ENCODE data around the gene CHCHD4.
"Not testable (repeated sequence)": the region's sequence is repeated elsewhere in the genome, so short reads cannot be mapped to it uniquely, and the experiment has no call there.

The CHCHD4 gene

GRCh38 chr3:14133876-14134275 lies 9.2 kb upstream of the CHCHD4 start:
- DNase-seq = no peak

- DNase-seq = no peak
Measured at GRCh38 chr3:14133188-14133800, 8.6 kb upstream of the CHCHD4 start.

GRCh38 chr3:14132689-14133088 lies 8.0 kb upstream of the CHCHD4 start:
- no peak for DNase-seq

GRCh38 chr3:14132120-14132519 lies 7.5 kb upstream of the CHCHD4 start:
- DNase-seq = no peak

DNA sequence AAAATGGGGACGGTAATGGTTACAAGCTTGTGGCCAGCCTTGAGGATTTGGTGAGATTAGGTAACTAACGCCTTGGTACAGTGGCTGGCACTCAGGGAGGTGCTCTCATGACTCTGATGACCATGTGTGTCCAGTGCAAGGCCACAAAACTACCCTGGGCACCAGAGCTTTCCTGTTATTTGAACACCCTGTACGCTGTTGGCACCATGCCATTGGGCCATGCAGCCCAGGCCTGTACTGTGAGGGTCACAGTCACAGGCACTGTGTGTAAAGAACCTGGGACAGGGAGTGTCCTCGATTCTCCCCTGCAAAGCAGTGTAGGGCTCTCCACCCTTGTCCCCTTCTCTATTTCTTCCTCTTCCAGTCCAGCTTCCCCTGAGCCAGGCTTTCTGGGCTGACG lies 6.5 kb upstream of the CHCHD4 start:
- no peak for DNase-seq

DNA sequence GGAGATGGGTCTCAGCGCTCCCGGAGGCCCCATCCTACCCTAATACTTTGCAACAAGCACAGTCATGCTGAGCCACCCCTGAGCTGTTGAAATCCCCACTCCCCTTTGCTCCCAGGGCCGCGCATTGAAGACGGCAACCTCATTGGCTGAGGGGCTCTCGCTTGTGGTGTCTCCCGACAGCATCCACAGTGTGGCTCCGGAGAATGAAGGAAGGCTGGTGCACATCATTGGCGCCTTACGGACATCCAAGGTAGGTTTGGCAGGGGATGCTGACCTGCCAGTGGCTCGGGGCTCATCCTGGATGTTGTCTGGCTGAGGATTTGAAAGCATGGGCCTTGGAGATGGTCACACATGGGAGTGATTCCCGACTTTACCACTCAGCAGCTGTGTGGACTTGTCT lies 6.0 kb upstream of the CHCHD4 start:
- DNase-seq = no peak

DNA sequence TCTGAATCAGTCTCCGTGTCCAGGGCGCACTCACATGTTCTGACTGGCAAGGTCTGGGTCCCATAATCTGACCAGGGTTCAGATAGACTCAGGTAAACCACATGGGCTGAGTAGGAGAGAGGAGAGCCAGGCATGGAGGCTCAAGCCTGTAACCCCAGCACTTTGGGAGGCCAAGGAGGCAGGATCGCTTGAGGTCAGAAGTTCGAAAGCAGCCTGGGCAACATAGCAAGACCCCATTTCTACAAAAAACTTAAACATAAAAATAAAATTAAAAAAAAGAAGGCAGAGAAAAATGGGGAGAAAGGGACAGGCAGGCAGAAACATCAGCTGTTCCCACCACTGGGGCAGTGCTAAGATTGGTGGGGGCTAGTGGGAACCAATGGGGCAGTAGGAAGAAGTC lies 5.6 kb upstream of the CHCHD4 start:
- no peak for DNase-seq

GRCh38 chr3:14129296-14129695 lies 4.6 kb upstream of the CHCHD4 start:
- DNase-seq = no peak

DNA sequence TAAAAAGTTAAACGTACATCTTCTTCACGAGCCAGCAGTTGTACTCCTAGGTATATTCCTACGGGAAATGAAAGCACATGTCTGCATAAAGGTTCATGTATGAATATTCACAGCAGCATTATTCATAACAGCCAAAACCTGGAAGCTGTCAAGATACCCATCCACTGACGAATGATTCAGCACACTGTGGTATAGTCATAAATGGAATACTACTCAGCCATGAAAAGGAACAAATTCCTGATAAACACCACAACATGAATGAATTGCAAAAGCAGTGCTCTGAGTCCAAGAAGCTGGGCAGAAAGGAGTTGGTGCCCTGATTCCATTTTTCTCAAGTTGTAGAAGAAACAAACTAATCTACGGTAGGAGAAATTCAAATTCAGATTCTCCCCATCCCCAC lies 4.1 kb upstream of the CHCHD4 start:
- DNase-seq = no peak

DNA sequence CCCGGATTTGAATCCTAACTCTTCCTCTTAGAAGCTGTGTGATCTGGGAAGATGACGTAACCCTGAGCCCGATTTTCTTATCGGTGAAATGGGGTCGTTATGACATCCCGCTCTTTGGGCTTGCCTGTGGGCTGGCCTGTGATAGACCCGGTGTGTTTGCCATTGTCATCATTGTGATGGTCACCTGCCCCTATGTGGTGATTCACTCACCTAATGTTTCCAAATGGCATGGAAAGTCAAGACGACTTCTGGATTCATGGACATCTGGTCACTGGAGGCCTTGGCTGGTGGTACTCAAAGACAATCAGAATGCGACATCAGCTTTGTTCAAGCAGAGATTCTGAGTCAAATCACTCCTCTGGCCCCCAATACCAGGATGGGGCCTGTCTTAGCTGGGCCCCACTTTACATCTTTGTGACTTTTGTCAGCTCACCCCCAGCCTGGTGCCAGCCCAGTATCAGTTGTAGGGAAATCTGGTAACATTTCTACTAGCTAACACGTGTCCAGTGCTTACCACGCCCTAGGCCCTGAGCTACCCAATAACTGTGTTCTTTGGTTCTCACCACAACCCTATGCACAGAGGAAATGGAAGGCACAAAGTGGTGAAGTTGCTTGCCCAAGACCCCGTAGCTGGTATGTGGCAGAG lies 3.0 kb upstream of the CHCHD4 start:
- no peak for DNase-seq

- DNase-seq = no peak
Measured at GRCh38 chr3:14126887-14127505, 2.3 kb upstream of the CHCHD4 start.

- no peak for DNase-seq
Measured at GRCh38 chr3:14126017-14126886, 1.6 kb upstream of the CHCHD4 start.

DNA sequence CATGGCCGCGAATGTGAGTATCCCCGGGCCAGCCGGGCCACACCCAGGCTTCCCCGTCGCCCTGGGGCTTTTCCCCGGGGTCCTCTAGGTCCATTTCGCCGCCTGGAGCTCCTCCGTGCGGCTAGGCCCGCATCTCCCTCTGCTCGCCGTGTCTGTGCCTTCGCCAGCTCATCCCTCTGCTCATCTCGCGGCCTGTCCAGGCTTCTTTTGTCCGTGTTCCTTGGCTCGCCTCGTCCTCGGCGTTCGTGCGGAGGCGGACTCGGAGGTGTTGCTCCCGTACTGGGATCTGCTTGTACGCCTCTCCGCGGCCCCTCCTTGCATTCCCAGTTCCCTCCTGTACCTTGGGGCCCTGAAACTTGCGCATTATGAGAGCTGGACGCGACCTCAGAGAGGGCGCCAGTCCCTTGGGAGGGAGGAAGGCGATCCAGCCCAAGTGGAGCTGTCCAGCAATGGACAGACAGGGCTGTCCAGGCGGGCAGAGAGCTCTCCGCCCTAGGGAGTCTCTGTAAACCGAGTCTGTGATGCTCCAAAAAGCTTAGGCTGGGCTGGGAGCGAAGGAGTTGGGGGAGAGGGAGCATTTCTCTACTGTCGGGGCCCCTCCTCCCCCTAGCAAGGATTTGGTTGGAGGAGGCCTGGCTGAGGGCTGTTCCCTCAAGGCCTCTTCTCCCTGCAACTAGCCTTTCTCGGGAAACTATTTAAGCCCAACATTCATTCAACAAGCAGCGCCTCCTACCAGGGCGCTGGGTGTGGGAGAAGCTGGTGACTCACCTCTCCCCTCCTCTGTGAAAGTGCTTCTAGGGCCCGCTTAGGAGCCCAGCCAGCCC lies 735 bp upstream of the CHCHD4 start:
- no peak for DNase-seq

DNA sequence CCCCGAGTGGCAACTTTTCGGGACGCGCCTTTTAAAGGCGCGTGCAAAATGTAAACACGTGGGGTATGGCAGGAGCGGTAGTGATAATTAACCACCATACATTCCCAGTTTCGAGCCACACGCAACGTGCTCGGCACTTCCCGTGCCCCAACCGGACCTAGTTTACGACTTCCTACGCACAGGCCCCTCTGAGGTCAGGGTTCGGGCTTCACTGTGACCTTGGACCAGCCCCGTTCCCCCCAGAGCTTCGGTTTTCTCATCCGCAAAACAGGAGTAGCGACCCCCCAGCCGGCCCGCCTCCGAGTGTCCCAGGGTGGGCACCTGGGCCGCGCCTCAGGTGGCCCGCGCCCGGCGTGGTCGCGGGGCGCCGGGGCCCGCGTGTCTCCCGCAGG lies 451 bp downstream of the CHCHD4 start:
- no peak for DNase-seq

DNA sequence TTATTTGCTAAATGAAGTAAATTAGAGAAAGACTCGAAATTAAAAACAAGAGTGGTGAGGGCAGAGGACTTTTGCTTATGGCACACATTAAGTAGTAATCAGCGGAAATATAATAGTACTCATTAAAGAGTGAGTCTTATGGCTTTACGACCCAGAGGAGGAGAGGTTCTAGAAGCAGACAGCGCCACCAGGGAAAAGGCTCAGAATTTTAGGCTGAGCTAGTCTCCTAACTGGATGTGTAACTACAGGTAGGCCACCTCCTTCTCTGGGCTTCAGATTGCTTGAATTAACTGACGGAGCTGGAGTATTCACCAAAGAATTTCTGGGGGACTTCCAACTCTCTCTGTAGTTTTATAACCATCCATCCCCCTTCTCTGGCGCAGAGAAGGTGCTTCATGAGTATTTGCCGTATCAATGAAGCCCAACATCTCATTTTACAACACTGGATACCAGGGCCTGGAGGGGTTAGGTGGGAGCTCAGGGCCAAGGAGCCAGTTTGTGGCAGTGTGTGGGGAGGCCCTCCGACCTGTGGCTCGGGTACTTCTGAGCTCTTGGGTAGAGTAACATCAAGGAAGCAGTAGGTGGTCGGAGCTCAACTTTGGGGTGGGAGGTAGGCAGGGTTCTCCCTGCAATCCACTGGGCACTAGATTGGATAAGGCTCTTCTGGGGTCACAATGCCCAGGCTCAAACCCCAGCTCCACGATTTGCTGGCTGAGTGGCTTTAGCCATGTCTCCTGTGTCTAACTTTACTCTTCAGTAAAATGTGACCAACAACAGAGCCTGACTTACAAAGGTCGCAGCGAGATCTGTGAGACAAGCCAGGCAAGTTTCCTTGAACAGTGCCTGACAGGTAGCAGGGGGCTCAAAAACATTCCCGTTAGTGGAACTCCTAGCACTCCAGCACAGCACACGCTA lies 1.1 kb downstream of the CHCHD4 start:
- DNase-seq = no peak

- DNase-seq = no peak
Measured at GRCh38 chr3:14122301-14122700, 2.4 kb downstream of the CHCHD4 start.

- no peak for DNase-seq
Measured at GRCh38 chr3:14121859-14122258, 2.8 kb downstream of the CHCHD4 start.

DNA sequence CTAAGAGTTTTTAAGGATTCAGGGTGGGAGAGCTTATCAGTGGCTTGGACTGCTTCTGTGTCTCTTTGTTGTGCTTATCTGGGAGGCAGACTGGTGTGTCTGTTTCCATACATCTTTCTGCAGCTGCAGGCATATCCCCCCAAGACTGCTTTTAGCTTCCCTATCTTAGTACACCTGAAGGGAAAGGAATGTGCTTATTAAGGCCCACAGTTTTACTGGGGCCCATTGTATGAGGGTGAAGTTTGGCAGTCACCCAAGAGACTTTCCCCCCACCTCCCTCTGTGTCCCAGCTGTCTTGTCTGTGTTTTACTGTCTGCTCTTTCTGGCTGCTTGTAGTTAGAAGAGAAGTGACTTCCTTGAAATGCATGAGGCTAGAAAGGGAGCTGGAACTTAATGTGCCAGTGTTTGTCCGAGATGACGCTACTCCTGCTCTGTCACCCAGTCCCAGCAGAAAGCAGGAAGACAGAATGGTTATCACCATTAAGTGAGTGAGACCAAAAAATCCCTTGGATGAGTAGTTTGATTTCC lies 3.7 kb downstream of the CHCHD4 start:
- DNase-seq = not testable (repeated sequence)

- no peak for DNase-seq
Measured at GRCh38 chr3:14120111-14120920, 4.4 kb downstream of the CHCHD4 start.

- no peak for DNase-seq
Measured at GRCh38 chr3:14119651-14120050, 5.0 kb downstream of the CHCHD4 start.
